ENCODE data around the gene TOX2.

The TOX2 gene

GRCh38 chr20:44064501-44065400 lies 150.1 kb downstream of the TOX2 start:
- DNase-seq (ENCODE audit: low read depth): no peak

GRCh38 chr20:44065401-44066340 lies 151.0 kb downstream of the TOX2 start:
- no peak for DNase-seq (ENCODE audit: low read depth)

DNA sequence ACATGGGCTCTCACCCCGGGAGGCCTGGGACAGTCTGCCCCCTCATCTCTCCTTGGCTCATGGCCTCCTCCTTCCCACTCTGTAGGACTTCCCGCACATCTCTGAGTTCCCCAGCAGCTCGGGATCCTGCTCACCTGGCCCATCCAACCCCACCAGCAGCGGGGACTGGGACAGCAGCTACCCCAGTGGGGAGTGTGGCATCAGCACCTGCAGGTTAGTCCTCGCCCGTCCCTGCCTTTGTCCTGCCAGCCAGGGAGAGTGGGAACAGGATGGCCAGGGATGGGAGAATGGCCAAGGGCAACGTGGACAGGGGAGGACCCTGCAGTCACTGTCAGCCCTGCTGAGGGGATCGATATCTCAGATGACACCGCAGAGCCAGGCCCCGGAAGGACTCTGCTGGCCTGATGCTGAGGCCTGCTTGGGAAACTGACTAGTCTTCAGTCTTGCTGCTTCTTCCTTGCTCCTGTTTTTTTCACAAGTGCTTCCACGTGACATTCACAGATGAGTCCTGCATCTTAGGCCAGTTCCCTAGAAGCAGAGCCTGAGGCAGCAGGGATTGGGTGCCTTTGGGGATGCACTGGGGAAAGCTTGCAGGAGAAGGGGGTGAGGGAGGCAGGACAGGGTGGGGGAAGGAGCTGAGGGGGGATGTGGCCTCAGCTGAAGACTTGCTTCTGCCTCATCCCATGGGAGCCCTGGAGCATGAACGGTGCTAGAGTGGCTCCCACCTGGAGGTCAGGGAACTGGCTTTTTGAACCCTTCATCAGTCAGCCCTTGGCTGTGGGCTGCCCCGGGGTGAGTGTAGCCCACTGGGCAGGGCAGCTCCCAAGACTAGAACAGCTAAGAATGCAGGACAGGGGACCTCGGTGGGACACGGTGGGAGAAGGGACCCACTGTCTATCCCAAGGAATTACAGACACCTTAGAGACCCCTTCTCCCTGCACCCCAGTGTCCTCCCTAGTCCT lies 152.3 kb downstream of the TOX2 start:
- no peak for DNase-seq (ENCODE audit: low read depth)

- no peak for DNase-seq (ENCODE audit: low read depth)
These were observed 153.0 kb downstream of the TOX2 start for GRCh38 chr20:44067650-44068081.

DNA sequence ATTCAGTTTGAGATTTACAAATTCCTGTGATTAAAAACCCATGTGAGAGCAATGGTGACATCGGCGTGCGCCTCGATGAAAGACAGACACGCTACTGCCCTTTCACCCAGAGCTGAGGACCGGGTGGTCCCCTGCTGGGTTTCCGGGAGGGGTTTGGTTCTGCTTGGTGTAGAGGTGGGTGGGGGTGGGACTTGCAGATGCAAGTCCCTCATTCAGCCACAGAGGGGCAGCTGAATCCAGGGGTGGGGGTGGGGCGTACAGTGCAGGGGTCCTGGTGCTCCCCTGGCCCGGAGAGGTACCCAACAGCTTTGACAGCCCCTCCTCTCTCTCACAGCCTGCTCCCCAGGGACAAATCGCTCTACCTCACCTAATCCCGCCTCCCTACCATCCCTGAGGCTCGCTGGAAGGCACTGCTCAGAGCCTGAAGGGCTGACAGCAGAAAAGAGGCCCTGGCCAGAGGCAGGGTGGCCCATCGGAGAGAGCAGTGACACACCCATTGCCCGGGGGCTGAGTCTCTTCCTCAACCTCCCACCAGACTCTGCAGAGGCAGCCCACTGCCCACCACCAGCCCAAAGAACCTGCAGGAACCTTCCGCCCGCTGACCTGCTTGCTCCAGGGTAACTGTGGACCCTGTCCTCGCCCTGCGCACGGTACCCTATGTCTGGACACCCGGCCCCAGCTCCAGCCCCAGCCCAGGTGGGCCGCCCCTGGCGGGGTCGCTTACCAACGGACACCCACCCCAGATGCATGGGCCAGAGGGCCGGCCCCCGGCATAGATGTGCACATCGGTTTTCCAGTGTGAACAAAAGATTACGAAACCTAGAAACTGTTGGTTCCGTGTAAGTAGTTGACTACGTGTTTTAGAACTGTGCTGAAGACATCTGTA lies 153.9 kb downstream of the TOX2 start:
- no peak for DNase-seq (ENCODE audit: low read depth)

DNA sequence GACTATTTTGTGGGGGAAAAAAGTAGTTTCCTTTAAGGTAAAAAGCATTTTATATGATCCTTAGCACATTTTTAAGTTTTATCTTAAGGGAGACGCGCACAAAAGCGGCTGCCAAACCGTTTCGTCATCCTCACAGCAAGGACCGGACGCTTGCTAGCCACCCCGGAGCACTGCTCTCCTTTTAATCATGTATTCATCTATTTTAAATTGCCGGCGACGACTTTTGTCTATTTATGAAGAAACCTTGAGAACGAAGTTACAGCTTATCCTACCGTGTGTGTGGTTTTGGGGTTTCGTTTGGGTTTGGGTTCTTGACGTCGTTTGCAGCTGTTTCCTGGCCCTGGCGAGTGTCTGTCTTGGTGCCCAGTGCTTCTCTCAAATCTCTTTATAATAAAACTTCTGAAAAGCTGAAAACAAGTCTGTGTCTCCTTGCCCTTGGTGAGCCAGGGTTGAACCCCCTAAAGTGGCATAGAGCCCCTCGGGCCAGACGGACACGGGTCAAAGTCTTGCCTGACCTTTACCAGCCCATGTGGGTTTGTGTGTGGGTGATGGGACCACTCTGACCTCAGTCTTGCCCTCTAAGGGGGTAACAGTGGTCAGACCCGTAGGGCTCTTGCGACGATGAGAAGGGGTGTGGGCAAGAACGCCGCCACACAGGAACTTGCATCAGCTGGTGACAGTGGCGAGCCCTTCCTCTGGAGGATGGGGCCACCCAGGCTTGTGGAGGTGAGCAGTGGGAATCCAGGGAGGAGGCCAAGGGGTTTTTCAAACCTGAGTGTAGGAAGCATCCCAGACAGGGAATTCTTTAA lies 154.8 kb downstream of the TOX2 start:
- no peak for DNase-seq (ENCODE audit: low read depth)

DNA sequence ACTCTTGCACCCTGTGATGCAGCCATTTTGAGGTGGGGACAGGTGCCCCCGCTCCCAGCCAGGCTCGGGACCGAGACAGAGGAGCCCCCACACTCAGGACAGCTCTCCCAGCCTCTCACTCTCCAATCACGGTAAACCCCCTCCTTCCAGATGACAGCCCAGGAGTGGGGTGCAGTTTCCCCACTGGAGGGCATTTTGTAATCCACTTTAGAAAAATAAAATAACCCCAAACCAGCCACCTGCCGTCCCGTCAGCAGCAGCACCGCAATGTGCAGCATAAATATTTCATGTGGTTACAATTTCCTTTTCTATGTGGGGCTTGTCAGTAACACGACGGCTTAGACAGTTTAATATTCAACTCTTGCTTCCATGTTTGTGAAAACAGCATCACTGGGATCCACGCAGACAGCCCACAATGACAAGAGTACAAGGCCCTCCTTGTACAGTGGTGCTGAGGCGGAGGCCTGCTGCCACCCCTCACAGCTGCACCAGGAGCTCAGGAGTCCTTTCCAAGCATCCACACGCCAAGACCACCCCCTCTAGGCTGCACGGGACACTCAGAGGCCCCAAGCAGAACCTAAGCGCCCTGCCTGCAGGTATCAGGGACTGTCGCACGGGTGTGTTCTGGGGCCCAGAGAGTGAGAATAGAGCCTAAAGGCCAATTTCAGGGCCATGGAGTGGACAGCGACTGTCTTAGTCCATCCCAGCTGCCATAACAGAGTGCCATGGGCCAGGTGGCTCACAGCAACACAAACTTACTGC lies 155.7 kb downstream of the TOX2 start:
- no peak for DNase-seq (ENCODE audit: low read depth)

GRCh38 chr20:44071057-44071456 lies 156.4 kb downstream of the TOX2 start:
- no peak for DNase-seq (ENCODE audit: low read depth)

GRCh38 chr20:44071526-44072111 lies 157.0 kb downstream of the TOX2 start:
- DNase-seq (ENCODE audit: low read depth): no peak

DNA sequence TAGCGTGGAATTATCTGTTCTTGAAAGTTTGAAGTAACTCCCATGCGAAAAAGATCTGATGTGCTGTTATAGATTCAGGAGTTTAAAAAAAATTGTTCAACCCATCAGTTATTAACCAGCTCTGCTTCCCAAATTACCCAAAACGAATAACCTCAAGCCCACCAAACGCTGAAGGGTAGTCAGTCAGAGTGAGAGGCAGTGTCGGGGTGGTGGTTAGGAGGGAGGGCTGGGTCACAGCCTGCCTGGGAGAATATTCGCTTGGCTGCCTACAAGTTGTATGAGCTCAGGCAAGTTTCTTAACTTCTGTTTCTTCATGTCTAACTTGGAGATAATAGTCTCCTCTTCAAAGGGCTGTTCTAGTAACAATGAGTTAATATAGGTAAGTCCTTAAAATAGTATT lies 157.7 kb downstream of the TOX2 start:
- DNase-seq (ENCODE audit: low read depth): no peak

DNA sequence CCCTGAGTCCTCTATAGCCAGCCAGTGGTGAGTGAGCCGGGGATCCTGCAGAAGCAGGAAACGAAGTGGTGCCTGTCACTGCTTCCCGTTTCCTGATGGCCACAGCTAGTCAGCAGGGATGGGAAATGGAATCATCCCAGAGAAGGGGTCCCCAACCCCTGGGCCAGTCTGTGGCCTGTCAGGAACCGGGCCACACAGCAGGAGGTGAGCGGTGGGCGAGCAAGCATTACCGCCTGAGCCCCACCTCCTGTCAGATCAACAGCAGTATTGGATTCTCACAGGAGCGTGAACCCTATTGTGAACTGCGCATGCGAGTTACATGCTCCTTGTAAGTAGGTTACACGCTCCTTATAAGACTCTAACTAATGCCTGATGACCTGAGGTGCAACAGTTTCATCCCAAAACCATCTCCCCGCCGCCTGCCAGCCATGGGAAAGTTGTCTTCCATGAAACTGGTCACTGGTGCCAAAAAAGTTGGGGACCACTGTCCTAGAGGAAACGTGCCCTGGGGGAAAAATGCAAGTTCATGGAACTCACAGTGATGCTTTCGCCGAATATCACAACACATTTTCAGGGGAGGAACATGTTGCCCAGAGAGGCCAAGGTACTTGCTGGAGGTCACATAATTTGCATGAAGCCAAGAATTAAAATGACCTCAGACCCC lies 158.5 kb downstream of the TOX2 start:
- no peak for DNase-seq (ENCODE audit: low read depth)

DNA sequence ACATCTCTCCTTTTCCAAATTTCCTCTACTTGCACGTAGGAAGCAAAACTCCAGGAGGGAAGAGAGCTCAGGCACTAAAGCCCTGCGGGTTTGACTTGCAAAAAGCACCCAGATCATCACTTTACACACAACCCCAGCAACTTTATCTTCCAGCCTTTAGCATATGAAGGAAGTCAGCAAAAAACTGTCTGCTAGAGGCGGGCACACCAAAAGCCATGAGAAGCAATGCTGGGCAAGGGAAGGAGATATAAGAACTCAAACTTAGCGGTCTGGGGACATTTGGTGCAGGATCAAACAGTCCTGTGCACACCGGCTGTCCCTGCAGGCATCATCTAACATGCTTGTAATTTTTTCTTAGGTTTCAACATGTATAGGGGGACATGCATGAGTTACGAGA lies 159.0 kb downstream of the TOX2 start:
- DNase-seq (ENCODE audit: low read depth): no peak

- DNase-seq (ENCODE audit: low read depth): peak; percentile 56
These were observed 159.8 kb downstream of the TOX2 start for GRCh38 chr20:44074252-44075151.

DNA sequence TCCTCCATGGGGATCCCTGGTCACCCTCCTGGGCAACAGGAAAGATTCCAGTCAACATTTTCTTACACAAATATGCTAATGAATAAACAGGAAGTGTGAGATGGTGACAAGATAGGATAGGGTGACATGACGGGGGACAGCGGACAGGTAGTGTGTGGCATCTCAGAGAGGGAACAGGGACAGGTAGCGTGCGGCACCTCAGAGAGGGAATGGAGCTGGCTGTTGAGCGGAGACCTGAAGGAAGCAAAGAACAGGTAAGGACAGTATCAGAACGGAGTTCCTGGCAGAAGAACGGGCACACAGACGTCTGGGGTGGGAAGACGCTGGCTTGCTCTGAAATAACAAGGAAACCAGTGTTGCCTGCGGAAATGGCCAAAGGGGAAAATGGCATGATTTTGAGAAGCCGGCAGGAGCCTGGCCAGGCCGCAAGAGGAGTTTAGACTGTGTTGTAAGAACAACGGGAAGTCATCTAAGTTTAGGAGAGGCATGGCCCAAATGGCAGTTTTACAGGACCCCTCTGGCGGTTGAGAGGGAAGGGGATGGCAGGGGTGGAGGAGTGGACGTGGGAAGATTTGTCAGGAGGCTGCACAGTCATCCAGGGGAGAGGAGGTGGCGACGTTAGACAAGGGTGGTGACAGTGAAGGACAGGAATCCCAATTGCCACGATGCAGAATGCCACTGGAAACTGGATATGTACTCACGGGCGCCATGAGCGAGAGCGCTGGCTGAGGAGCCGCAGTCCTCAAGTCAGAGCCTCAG lies 160.7 kb downstream of the TOX2 start:
- DNase-seq (ENCODE audit: low read depth): no peak

GRCh38 chr20:44075950-44076232 lies 161.2 kb downstream of the TOX2 start:
- DNase-seq (ENCODE audit: low read depth): no peak

DNA sequence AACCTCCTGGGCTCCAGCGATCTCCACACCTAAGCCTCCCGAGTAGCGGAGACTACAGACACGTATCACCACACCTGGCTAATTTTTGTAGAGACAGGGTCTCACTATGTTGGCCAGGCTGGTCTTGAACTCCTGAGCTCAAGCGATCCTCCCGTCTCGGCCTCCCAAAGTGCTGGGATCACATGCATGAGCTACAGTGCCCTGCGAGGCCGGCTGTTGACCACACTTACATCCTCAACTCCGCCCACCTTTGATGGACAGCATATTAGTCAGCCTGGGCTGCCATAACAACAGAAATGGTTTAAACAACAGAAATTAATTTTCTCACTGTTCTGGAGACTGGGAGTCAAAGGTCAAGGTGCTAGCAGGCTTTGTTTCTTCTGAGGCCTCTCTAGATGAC lies 164.6 kb downstream of the TOX2 start:
- peak; percentile 57 for DNase-seq (ENCODE audit: low read depth)

DNA sequence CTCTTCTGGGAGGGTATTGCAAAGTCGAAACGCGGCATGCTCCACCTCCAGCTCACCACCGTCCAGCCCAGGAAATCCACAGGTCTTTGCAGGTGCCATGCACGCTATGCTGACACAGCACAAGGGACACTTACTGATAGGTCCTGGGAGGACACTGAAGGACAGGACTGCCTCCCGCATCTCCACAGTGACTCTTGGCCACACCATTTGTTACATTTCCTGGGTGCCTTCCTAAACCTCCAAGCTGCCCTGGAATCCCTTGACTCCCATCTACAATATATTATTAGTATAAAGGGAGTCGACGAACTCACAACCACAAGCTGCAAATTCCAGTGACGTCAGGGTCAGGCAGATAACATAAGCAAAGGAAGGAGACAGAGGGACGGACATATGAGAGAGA lies 165.4 kb downstream of the TOX2 start:
- peak; percentile 72 for DNase-seq (ENCODE audit: low read depth)
